ENCODE results near the gene ZNF579.

- TF ChIP-seq CTCF (IDR thresholded peaks at IDR 0.05; ENCODE audit: poor library complexity, severe bottlenecking) (no peak), POLR2AphosphoS5 (IDR thresholded peaks at IDR 0.05) (no peak), EZH2 (IDR thresholded peaks at IDR 0.05; ENCODE audit: borderline replicate concordance, insufficient read depth, low read length, poor library complexity, severe bottlenecking) (no peak), TAF1 (IDR thresholded peaks at IDR 0.05; ENCODE audit: low read depth) (no peak), RAD21 (conservative IDR thresholded peaks at IDR 0.05) (no peak), MXI1 (conservative IDR thresholded peaks at IDR 0.05; ENCODE audit: poor library complexity, severe bottlenecking) (no peak), EP300 (conservative IDR thresholded peaks at IDR 0.05; ENCODE audit: poor library complexity, severe bottlenecking) (no peak), SMC3 (conservative IDR thresholded peaks at IDR 0.05; ENCODE audit: poor library complexity) (no peak)
- TF ChIP-seq, protein P1, sequence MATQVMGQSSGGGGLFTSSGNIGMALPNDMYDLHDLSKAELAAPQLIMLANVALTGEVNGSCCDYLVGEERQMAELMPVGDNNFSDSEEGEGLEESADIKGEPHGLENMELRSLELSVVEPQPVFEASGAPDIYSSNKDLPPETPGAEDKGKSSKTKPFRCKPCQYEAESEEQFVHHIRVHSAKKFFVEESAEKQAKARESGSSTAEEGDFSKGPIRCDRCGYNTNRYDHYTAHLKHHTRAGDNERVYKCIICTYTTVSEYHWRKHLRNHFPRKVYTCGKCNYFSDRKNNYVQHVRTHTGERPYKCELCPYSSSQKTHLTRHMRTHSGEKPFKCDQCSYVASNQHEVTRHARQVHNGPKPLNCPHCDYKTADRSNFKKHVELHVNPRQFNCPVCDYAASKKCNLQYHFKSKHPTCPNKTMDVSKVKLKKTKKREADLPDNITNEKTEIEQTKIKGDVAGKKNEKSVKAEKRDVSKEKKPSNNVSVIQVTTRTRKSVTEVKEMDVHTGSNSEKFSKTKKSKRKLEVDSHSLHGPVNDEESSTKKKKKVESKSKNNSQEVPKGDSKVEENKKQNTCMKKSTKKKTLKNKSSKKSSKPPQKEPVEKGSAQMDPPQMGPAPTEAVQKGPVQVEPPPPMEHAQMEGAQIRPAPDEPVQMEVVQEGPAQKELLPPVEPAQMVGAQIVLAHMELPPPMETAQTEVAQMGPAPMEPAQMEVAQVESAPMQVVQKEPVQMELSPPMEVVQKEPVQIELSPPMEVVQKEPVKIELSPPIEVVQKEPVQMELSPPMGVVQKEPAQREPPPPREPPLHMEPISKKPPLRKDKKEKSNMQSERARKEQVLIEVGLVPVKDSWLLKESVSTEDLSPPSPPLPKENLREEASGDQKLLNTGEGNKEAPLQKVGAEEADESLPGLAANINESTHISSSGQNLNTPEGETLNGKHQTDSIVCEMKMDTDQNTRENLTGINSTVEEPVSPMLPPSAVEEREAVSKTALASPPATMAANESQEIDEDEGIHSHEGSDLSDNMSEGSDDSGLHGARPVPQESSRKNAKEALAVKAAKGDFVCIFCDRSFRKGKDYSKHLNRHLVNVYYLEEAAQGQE (IDR thresholded peaks at IDR 0.05; ENCODE audit: borderline replicate concordance) = no peak
Measured at GRCh38 chr19:55626350-55626749, 45.7 kb upstream of the ZNF579 start.

All from neural cell (in vitro differentiated cells).